Esophagus squamous epithelium (tissue), 4 donors: ENCODE measurements around the gene PRIM2.
"Not testable (repeated sequence)": the region's sequence is repeated elsewhere in the genome, so short reads cannot be mapped to it uniquely, and the experiment has no call there.

Experiments used
- CTCF ChIP-seq, 6 experiments: fragments of 450-650 bp in 4 of 6; fragments of 200-600 bp in 2 of 6; sonication (generic) in 2 of 6; IDR thresholded peaks; one replicate each; pipeline ENCODE4 v1.5.1; 2016 to 2019; ENCODE audit warnings: antibody characterized with exemption in 6 of 6, mild to moderate bottlenecking in 4 of 6, moderate library complexity in 4 of 6
- POLR2A ChIP-seq, 4 donors: fragments of 450-650 bp; IDR thresholded peaks; one replicate each; pipeline ENCODE4 v1.6.1; 2017; ENCODE audit warnings: antibody characterized with exemption in 4 of 4, mild to moderate bottlenecking in 4 of 4, moderate library complexity in 3 of 4

GRCh38 chr6:57311300-57312003 is 6.0 kb upstream of the PRIM2 start:
- not testable (repeated sequence) for TF ChIP-seq CTCF, POLR2A (IDR thresholded peaks at IDR 0.05)
